HG02798 (cell line): Measurements from ENCODE around the gene ZNF578.
A peak's percentile ranks its signal among the peaks of the same experiment; 100 is the strongest.
"Not testable (repeated sequence)": the region's sequence is repeated elsewhere in the genome, so short reads cannot be mapped to it uniquely, and the experiment has no call there.

Source experiments
- ATAC-seq: cut with Tn5 transposase; IDR thresholded peaks from one replicate; pipeline ENCODE4 v1.9.1; 2021; ENCODE audit warnings: mild to moderate bottlenecking; ENCODE audit not compliant: unreplicated experiment, poor library complexity

ZNF578 gene

DNA sequence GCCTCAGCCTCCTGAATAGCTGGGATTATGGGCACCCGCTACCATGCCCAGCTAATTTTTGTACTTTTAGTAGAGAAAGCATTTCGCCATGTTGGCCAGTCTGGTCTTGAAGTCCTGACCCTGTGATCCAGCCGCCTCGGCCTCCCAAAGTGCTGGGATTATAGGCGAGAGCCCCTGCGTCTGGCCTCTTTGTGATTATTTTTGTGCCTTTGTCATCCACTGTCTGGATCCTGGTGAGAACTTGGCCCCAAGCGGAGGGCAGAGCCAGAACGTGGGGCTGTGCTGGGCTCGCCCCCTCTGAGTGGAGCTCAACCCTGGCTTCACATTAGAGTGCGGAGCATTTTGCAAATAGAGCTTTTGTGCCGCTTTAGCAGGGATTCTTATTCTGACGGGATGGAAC lies 47.6 kb downstream of the ZNF578 start:
- ATAC-seq = not testable (repeated sequence)

DNA sequence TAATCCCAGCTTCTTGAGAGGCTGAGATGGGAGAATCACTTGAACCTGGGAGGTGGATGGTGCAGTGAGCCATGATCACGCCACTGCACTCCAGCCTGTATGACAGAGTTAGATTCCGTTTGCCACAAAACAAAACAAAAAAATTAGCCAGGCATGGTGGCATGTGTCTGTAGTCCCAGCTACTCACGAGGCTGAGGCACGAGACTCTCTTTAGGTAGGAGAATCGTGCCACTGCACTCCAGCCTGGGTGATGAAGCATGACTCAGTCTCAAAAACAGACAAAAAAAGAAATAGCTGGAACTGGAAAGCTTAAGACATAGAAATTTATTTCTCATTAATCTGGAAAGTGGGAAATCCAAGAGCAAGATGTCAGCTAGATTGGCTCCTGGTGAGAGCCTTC lies 53.9 kb downstream of the ZNF578 start:
- ATAC-seq = no peak

- ATAC-seq = no peak
Measured at GRCh38 chr19:52516191-52516590, 62.8 kb downstream of the ZNF578 start.

GRCh38 chr19:52518646-52519045 lies 65.3 kb downstream of the ZNF578 start:
- ATAC-seq = no peak

DNA sequence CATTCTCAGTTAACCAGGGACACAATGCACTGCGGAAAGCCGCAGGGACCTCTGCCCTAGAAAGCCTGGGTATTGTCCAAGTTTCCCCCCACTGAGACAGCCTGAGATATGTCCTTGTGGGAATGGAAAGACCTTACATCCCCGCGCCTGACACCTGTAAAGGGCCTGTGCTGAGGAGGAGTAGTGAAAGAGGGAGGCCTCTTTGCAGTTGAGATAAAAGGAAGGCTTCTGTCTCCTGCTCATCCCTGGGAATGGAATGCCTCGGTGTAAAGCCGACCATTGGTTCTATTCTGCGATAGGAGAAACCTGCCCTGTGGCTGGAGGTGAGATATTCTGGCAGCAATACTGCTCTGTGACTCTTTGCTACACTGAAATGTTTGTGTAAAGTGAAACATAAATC lies 65.8 kb downstream of the ZNF578 start:
- not testable (repeated sequence) for ATAC-seq

DNA sequence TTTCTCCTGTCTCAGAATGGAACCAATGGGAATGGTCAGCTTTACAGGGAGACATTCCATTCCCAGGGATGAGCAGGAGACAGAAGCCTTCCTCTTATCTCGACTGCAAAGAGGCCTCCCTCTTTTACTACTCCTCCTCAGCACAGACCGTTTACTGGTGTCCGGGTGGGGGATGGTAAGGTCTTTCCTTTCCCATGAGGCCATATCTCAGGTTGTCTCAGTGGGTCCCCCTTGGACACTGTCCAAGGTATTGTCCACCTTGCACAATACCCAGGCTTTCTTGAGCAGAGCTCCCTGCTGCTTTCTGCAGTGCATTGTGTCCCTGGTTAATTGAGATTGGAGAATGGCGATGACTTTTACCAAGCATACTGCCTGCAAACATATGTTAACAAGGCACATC lies 66.7 kb downstream of the ZNF578 start:
- no peak for ATAC-seq

- ATAC-seq = no peak
Measured at GRCh38 chr19:52522551-52522950, 69.2 kb downstream of the ZNF578 start.

- no peak for ATAC-seq
Measured at GRCh38 chr19:52524086-52524485, 70.7 kb downstream of the ZNF578 start.

DNA sequence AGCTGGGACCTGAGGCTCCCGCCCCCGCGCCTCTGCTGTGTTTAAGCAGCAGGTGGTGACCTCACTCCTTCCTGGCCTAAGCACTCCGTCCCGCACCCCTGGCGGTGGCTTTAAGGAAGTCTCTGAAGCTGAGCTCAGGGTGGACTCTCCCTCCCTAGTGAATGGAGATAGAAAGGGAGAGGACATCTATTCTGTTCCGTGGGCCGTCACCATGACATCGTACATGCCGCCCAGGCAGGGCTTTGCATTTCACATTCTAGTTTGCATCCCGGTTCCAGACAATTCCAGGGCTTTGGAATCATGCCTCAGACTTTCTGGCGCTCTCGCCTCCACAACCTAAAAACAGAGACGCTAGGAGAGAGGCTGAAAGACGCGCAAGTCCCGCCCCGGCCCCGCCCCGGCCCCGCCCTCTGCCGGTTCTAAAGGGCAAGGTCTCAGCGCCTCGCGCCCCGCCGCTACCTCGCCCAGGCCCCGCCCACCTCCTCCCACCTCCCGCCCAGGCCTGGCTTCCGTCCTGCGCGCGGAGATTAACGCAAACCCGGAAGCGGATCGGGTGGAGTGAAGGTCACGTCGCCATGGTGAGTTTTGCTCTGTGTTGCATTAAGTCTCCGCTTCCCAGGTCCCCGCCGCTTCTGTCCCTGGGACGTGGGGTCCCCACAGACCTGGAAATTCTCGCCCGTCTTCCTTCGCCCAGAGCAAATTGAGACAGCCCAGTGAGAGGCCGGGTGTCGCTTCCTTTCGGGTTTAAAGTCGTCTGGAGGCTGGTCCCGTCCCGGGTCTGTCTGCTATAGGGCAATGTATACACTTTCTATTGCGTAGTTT lies 74.0 kb downstream of the ZNF578 start, which contains the start of gene ZNF808:
Gene ZNF808, plus strand, starts transcription at position 535 of the 822 bp plus-strand sequence. CDS start 15,617 bp downstream, outside the sequence.
- peak; percentile 90 for ATAC-seq

DNA sequence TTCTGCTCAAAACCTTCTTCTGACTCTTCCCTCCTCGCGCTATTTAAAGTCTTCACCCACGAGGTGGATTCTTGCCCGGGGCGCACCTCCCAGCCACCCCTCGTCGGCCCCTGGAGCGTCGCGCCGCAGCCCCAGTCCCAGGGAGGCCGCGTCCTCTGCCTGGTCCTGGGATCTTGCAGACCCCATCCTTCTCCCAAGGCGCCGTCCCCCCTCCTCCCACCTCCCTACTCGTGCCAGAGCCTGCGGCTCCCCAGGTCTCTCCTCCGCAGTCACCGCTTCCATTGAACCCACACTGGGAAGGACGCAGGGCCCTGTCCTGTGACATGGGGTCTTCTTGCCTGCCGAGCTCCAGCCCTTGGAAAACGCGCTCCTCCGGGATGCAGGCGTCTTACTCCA lies 74.6 kb downstream of the ZNF578 start:
- ATAC-seq = peak; percentile 9

DNA sequence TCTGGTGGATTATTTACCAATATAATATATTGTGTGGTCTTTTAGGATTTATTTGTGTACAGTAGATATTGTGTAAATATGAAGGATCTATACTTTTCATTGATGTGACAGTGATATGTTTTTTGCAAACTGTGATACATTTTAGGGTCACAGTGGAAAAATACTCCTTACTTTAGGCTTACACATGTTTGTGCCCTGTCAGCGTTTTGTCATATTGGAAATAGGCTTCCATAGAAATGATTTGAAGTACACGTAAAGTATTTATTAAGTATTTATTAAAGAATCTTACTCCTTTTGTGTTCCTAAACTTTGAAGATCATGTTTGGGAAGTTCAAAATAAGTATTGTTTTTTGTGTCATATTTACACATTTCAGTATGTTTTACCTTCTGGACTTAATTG lies 79.1 kb downstream of the ZNF578 start:
- ATAC-seq = no peak

GRCh38 chr19:52533901-52534300 lies 80.5 kb downstream of the ZNF578 start:
- ATAC-seq = no peak

- ATAC-seq = peak; percentile 11
Measured at GRCh38 chr19:52535385-52535770, 82.0 kb downstream of the ZNF578 start.

DNA sequence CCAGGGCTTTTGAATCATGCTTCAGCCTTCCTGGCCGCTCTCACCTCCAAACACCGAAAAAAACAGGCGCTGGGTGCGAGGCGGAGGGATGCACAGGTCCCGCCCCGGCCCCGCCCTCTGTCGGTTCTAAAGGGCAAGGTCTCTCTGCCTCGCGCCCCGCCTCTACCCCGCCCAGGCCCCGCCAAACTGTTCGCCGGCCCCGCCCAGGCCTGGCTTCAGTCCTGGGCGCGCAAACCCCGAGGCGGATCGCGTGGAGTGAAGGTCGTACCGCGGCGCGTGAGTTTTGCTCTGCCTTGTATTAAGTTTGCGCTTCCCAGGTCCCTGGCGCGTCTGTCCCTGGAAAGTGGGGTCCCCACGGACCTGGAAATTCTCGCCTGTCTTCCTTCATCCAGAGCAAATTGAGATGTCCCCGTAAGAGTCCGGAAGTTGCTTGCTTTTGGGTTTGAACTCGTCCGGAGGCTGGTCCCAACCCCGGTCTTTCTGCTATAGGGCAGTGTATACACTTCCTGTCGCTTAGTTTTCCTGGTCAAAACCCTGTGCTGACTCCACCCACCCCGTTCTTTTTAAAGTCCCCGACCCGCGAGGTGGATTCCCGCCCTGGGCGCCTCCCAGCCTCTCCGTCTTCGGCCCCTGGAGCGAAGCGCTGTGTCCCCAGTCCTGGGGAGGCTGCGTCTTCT lies 82.6 kb downstream of the ZNF578 start:
- ATAC-seq = peak; percentile 89

DNA sequence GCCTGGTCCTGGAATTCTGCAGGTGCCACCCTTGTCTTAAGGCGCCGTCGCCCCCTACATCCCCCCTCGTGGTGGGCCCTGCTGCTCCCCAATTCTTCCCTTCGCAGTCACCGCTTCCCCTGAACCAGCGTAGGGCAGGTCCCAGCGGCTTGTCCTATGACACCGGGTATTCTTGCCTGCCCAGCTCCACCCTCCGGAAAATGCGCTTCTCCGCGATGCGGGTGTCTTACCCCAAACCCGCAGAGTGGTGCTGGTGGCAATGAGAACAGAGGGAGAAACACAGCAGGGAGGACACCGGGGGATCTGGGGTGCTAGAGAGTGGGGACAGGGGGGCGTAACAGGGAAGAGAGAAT lies 83.1 kb downstream of the ZNF578 start:
- ATAC-seq = peak; percentile 25

DNA sequence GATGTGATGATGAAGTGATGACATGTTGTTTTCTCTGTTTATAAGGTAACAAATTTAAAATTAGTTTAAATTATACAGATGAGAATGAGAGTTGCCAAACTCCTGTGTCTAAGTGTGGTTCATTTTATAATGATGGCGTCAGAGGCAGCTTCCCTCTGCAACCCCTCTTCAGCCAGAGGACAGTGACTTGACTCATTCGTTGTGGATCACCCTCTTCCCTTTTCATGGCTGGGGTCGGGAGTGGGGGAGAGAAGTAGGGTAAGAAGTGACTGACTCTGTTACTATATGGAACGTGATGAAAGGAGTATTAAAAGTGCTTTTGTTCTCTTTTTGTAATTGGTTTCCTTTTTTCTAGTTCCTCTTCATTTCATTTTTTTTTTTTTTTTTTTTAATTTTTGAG lies 85.5 kb downstream of the ZNF578 start:
- not testable (repeated sequence) for ATAC-seq

DNA sequence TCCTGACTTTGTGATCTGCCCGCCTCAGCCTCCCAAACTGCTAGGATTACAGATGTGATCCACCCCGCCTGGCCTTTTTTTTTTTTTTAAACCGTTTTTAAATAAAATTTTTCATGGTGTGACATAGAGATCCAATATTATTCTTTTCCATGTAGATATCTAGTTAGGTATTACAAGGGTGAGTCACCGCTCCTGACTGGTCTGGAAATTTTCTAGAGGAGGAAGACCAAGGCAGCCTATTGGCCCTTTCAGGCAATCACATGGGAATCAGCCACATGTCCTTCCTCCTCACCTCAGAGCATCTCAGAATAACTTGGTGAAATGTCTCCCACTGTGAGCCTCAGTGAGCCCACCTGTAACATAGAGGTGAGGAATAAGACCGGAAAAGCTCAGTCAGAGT lies 87.8 kb downstream of the ZNF578 start:
- not testable (repeated sequence) for ATAC-seq

DNA sequence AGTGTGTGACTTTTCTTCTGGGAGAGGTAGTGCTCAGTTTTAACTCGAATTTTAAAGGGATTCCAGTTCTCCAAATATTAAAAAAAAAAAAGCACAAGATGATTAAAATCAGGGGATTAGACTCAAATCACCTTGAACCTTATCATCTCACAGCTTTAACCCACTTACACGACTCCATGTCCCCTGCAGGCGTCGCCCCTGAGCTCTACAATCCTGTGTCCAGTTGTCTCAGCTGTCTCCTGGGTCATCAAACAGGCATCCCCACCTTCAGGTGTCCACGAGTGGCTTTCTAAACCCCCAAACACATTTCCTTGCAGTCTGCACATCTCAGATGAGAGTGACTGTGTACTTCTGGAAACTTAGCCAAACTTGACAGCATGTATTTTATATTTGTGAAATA lies 88.3 kb downstream of the ZNF578 start:
- ATAC-seq = no peak

GRCh38 chr19:52542541-52542940 lies 89.2 kb downstream of the ZNF578 start:
- not testable (repeated sequence) for ATAC-seq

DNA sequence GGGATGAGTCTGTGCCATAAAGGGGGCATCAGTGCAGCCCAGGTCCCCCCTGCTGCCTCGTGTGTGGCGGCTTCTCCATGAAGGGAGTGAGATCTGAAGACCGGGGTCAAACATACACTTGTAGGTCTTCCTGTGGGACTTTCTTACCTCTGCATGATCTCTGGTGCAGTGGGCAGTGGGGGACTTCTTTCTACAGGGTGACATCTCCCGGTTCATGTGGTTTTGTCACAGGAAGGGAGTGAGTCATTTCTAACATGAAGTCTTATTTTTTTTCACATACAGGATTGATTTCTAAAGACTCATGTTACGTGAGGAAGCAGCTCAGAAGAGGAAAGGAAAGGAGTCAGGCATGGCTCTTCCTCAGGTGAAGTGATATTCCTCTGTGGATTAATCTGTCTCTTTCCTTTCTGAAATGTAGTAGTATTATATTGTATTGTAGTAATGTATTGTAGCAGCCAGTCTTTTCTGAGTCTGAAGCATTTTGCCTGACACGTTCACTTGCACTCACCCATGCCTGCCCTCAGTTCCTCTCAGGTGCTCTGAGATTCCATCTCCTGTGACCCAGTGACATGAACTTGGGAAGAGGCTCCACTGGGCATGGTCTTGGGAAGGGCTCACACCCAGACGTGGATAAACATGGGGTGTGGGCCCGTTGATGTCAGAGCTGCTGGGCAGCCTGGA lies 89.8 kb downstream of the ZNF578 start:
- ATAC-seq = no peak
